ENCODE results near the gene COX19. TPM values are rescaled to one million over a fixed set of nuclear protein-coding genes. Genes with fewer than 3 reads are reported as not detected.
"Not testable (repeated sequence)": the region's sequence is repeated elsewhere in the genome, so short reads cannot be mapped to it uniquely, and the experiment has no call there.

The COX19 gene
- total RNA-seq, 2 donors from 2014 or later, result 40.1 to 43.2 TPM

- no peaks in the 10 kb centered on the region for H3K9me3 ChIP-seq (ENCODE audit: control insufficient read depth, low read length, poor library complexity, severe bottlenecking)
- ATAC-seq (peak; percentile 57), DNase-seq (no peak)
- peaks cover 4% of the 10 kb centered on the region for H3K36me3 Mint-ChIP-seq (ENCODE audit: low read depth)
- H3K4me1 Mint-ChIP-seq, result no peaks in the 10 kb centered on the region
- H3K27me3 Mint-ChIP-seq, result no peaks in the 10 kb centered on the region
- H3K27ac Mint-ChIP-seq, result no peak overlapping the region
- no peak overlapping the region for H3K4me3 Mint-ChIP-seq
Measured at GRCh38 chr7:1004018-1004852, 28.9 kb upstream of the COX19 start.

- not testable (repeated sequence) for H3K4me3 Mint-ChIP-seq; ATAC-seq; H3K9me3 ChIP-seq (ENCODE audit: control insufficient read depth, low read length, poor library complexity, severe bottlenecking); H3K27ac Mint-ChIP-seq; H3K4me1 Mint-ChIP-seq; H3K36me3 Mint-ChIP-seq (ENCODE audit: low read depth); H3K27me3 Mint-ChIP-seq; DNase-seq
Measured at GRCh38 chr7:1002445-1002844, 27.1 kb upstream of the COX19 start.

GRCh38 chr7:1002026-1002425, 26.7 kb upstream of the COX19 start:
- H3K4me3 Mint-ChIP-seq; ATAC-seq; H3K27ac Mint-ChIP-seq; H3K36me3 Mint-ChIP-seq (ENCODE audit: low read depth); H3K4me1 Mint-ChIP-seq; DNase-seq; H3K9me3 ChIP-seq (ENCODE audit: control insufficient read depth, low read length, poor library complexity, severe bottlenecking); H3K27me3 Mint-ChIP-seq: not testable (repeated sequence)

GRCh38 chr7:1001069-1001770, 25.9 kb upstream of the COX19 start:
- H3K36me3 Mint-ChIP-seq (ENCODE audit: low read depth); ATAC-seq; DNase-seq; H3K4me1 Mint-ChIP-seq; H3K4me3 Mint-ChIP-seq; H3K27me3 Mint-ChIP-seq; H3K27ac Mint-ChIP-seq; H3K9me3 ChIP-seq (ENCODE audit: control insufficient read depth, low read length, poor library complexity, severe bottlenecking): not testable (repeated sequence)

- no peaks in the 10 kb centered on the region for H3K4me1 Mint-ChIP-seq
- ATAC-seq, result no peak
- no peaks in the 10 kb centered on the region for H3K9me3 ChIP-seq (ENCODE audit: control insufficient read depth, low read length, poor library complexity, severe bottlenecking)
Measured at GRCh38 chr7:999941-1000935, 24.9 kb upstream of the COX19 start.

GRCh38 chr7:999149-999879, 24.0 kb upstream of the COX19 start:
- H3K4me3 Mint-ChIP-seq, result no peak overlapping the region
- DNase-seq (no peak), ATAC-seq (no peak)
- no peaks in the 10 kb centered on the region for H3K4me1 Mint-ChIP-seq
- no peaks in the 10 kb centered on the region for H3K27me3 Mint-ChIP-seq
- no peaks in the 10 kb centered on the region for H3K9me3 ChIP-seq (ENCODE audit: control insufficient read depth, low read length, poor library complexity, severe bottlenecking)
- no peaks in the 10 kb centered on the region for H3K36me3 Mint-ChIP-seq (ENCODE audit: low read depth)
- H3K27ac Mint-ChIP-seq, result no peak overlapping the region

More at GRCh38 chr7:999941-1000935, 24.9 kb upstream of the COX19 start:
- H3K27me3 Mint-ChIP-seq, result no peaks in the 10 kb centered on the region
- no peaks in the 10 kb centered on the region for H3K36me3 Mint-ChIP-seq (ENCODE audit: low read depth)
- DNase-seq, result no peak
- no peak overlapping the region for H3K4me3 Mint-ChIP-seq
- H3K27ac Mint-ChIP-seq, result no peak overlapping the region

GRCh38 chr7:997404-998395, 22.4 kb upstream of the COX19 start:
- no peaks in the 10 kb centered on the region for H3K27me3 Mint-ChIP-seq

GRCh38 chr7:996079-996872, 20.9 kb upstream of the COX19 start:
- ATAC-seq, result no peak
- Mint-ChIP-seq H3K27ac (no peak overlapping the region), H3K4me3 (no peak overlapping the region), H3K4me1 (peaks cover 4% of the 10 kb centered on the region), H3K36me3 (ENCODE audit: low read depth) (no peaks in the 10 kb centered on the region), H3K27me3 (no peaks in the 10 kb centered on the region)
- DNase-seq, result no peak
- no peaks in the 10 kb centered on the region for H3K9me3 ChIP-seq (ENCODE audit: control insufficient read depth, low read length, poor library complexity, severe bottlenecking)

More at GRCh38 chr7:997404-998395, 22.4 kb upstream of the COX19 start:
- Mint-ChIP-seq H3K4me1 (peaks cover 4% of the 10 kb centered on the region), H3K36me3 (ENCODE audit: low read depth) (no peaks in the 10 kb centered on the region), H3K4me3 (no peak overlapping the region), H3K27ac (no peak overlapping the region)
- no peaks in the 10 kb centered on the region for H3K9me3 ChIP-seq (ENCODE audit: control insufficient read depth, low read length, poor library complexity, severe bottlenecking)
- DNase-seq, result no peak
- ATAC-seq, result no peak

GRCh38 chr7:995571-995970, 20.2 kb upstream of the COX19 start:
- ATAC-seq (no peak), DNase-seq (no peak)
- Mint-ChIP-seq H3K27ac (no peak overlapping the region), H3K4me1 (peaks cover 4% of the 10 kb centered on the region), H3K4me3 (no peak overlapping the region), H3K36me3 (ENCODE audit: low read depth) (no peaks in the 10 kb centered on the region), H3K27me3 (no peaks in the 10 kb centered on the region)
- H3K9me3 ChIP-seq (ENCODE audit: control insufficient read depth, low read length, poor library complexity, severe bottlenecking), result no peaks in the 10 kb centered on the region

GRCh38 chr7:994592-995308, 19.4 kb upstream of the COX19 start:
- DNase-seq (no peak), ATAC-seq (no peak)
- Mint-ChIP-seq H3K27ac (no peak overlapping the region), H3K36me3 (ENCODE audit: low read depth) (no peaks in the 10 kb centered on the region), H3K4me3 (no peak overlapping the region), H3K4me1 (peaks cover 4% of the 10 kb centered on the region), H3K27me3 (no peaks in the 10 kb centered on the region)
- H3K9me3 ChIP-seq (ENCODE audit: control insufficient read depth, low read length, poor library complexity, severe bottlenecking), result no peaks in the 10 kb centered on the region

Measured in T-helper 17 cell (primary cell).